Liver (tissue), 9 donors: ENCODE results near the gene MMP21. TPM values are rescaled to one million over a fixed set of nuclear protein-coding genes. Genes with fewer than 3 reads are reported as not detected.

Experiments
- DNase-seq: peaks from one replicate; pipeline ENCODE4 v3.0.0-alpha.2; 2017; ENCODE audit warnings: low spot score
- H3K27ac ChIP-seq, 2 donors: one replicate each; pipeline ENCODE4 v1.7.0; 2013; ENCODE audit warnings: inconsistent platforms in 2 of 2, low read length in 2 of 2, control low read depth in 1 of 2, low read depth in 1 of 2, mild to moderate bottlenecking in 1 of 2
- H3K27me3 ChIP-seq, 4 donors: one replicate each; pipeline versions ENCODE4 v1.6.1 to v1.7.0; 2013; ENCODE audit warnings: low read length in 3 of 4, inconsistent platforms in 1 of 4, mild to moderate bottlenecking in 1 of 4, moderate library complexity in 1 of 4; ENCODE audit not compliant: control insufficient read depth in 4 of 4, insufficient read depth in 4 of 4
- H3K36me3 ChIP-seq, 4 donors: one replicate each; pipeline versions ENCODE4 v1.6.1 to v1.7.0; 2013; ENCODE audit warnings: low read length in 3 of 4, mild to moderate bottlenecking in 3 of 4, low read depth in 1 of 4, moderate library complexity in 1 of 4; ENCODE audit not compliant: control insufficient read depth in 4 of 4, insufficient read depth in 3 of 4
- H3K4me1 ChIP-seq, 4 donors: one replicate each; pipeline versions ENCODE4 v1.6.1 to v1.7.0; 2013; ENCODE audit warnings: low read length in 3 of 4, mild to moderate bottlenecking in 3 of 4, moderate library complexity in 1 of 4; ENCODE audit not compliant: control insufficient read depth in 4 of 4, insufficient read depth in 4 of 4
- H3K4me3 ChIP-seq, 3 donors: one replicate each; pipeline versions ENCODE4 v1.6.1 to v1.7.0; 2013; ENCODE audit warnings: low read length in 3 of 3, control low read depth in 1 of 3, low read depth in 1 of 3, mild to moderate bottlenecking in 1 of 3
- H3K9ac ChIP-seq, 2 donors: one replicate each; pipeline ENCODE4 v1.7.0; 2013; ENCODE audit warnings: low read length in 2 of 2, mild to moderate bottlenecking in 2 of 2, moderate library complexity in 2 of 2, control low read depth in 1 of 2, low read depth in 1 of 2
- H3K9me3 ChIP-seq, 4 donors: one replicate each; pipeline versions ENCODE4 v1.6.1 to v1.7.0; 2013; ENCODE audit warnings: low read length in 3 of 4; ENCODE audit not compliant: control insufficient read depth in 4 of 4
- EGR1 ChIP-seq, 2 donors: IDR thresholded peaks; 2 replicates each; pipeline ENCODE4 v1.6.1; 2016 to 2018; ENCODE audit warnings: antibody characterized with exemption in 2 of 2, low read depth in 2 of 2
- FOXA1 ChIP-seq: IDR thresholded peaks from 2 replicates; pipeline ENCODE4 v1.6.1; 2016; ENCODE audit warnings: antibody characterized with exemption
- FOXA2 ChIP-seq: IDR thresholded peaks from 2 replicates; pipeline ENCODE4 v1.6.1; 2016; ENCODE audit warnings: antibody characterized with exemption
- GABPA ChIP-seq, 2 donors: IDR thresholded peaks in 1 of 2; conservative IDR thresholded peaks in 1 of 2; 2 replicates each; pipeline ENCODE4 v1.6.1; 2016; ENCODE audit warnings: antibody characterized with exemption in 2 of 2, mild to moderate bottlenecking in 1 of 2, moderate library complexity in 1 of 2
- HNF4A ChIP-seq, 2 donors: conservative IDR thresholded peaks; 2 replicates each; pipeline ENCODE4 v1.6.1; 2016; ENCODE audit warnings: antibody characterized with exemption in 2 of 2, mild to moderate bottlenecking in 2 of 2
- HNF4G ChIP-seq: IDR thresholded peaks from 2 replicates; pipeline ENCODE4 v1.6.1; 2016; ENCODE audit warnings: antibody characterized with exemption
- JUND ChIP-seq, 2 donors: IDR thresholded peaks; 2 replicates each; pipeline ENCODE4 v1.6.1; 2016; ENCODE audit warnings: antibody characterized with exemption in 2 of 2
- MAX ChIP-seq: IDR thresholded peaks from 2 replicates; pipeline ENCODE4 v1.6.1; 2016; ENCODE audit warnings: antibody characterized with exemption
- NR2F2 ChIP-seq: IDR thresholded peaks from 2 replicates; pipeline ENCODE4 v1.6.1; 2016; ENCODE audit warnings: antibody characterized with exemption
- RAD21 ChIP-seq, 2 donors: IDR thresholded peaks; 2 replicates each; pipeline ENCODE4 v1.6.1; 2016; ENCODE audit warnings: antibody characterized with exemption in 2 of 2, mild to moderate bottlenecking in 2 of 2
- RXRA ChIP-seq, 2 donors: IDR thresholded peaks; 2 replicates each; pipeline ENCODE4 v1.6.1; 2017 to 2018; ENCODE audit warnings: antibody characterized with exemption in 2 of 2, mild to moderate bottlenecking in 1 of 2
- SP1 ChIP-seq: IDR thresholded peaks from 2 replicates; pipeline ENCODE4 v1.6.1; 2018; ENCODE audit warnings: antibody characterized with exemption, mild to moderate bottlenecking
- TAF1 ChIP-seq: conservative IDR thresholded peaks from 2 replicates; pipeline ENCODE4 v1.6.1; 2016; ENCODE audit warnings: antibody characterized with exemption, mild to moderate bottlenecking
- YY1 ChIP-seq: IDR thresholded peaks from 2 replicates; pipeline ENCODE4 v1.6.1; 2016; ENCODE audit warnings: antibody characterized with exemption, mild to moderate bottlenecking
- ZBTB33 ChIP-seq: IDR thresholded peaks from 2 replicates; pipeline ENCODE4 v1.6.1; 2016; ENCODE audit warnings: antibody characterized with exemption
- WGBS: extraction: QIAGEN DNeasy Blood & Tissue Kit; methylation state at CpG from one replicate; pipeline ENCODE4 v1.1.7; 2013; 5-methylcytosine and 5-hydroxymethylcytosine counted together
- polyA plus RNA-seq, 2 donors: library from polyadenylated mRNA; stranded (reverse) in 1 of 2; unstranded in 1 of 2; fragments of 200-250 nt in 1 of 2; fragments of >200 nt in 1 of 2; fragmentation: Nextera tagmentation in 1 of 2; extraction: Ambion mirVana in 1 of 2; gene quantifications; one replicate each; pipeline versions ENCODE4 v1.2.1 to v1.2.3, GENCODE V29; 2013 to 2015
- total RNA-seq, 2 donors: library from RNA; depleted of rRNA; stranded (reverse); fragments of >200 nt; gene quantifications; one replicate each; pipeline ENCODE4 v1.2.3, GENCODE V29; 2014
- TF ChIP-seq, protein P1 (sequence below): fragments of 150-350 bp; IDR thresholded peaks from 2 replicates; pipeline ENCODE4 v1.5.1; 2017; ENCODE audit warnings: improper control_type of control experiment, low read depth, low read length; ENCODE audit not compliant: missing input control
- TF ChIP-seq, protein P2 (sequence below): IDR thresholded peaks from 2 replicates; pipeline ENCODE4 v1.6.1; 2016; ENCODE audit warnings: antibody characterized with exemption
- TF ChIP-seq, protein P3 (sequence below): IDR thresholded peaks from 2 replicates; pipeline ENCODE4 v1.6.1; 2016; ENCODE audit warnings: antibody characterized with exemption, mild to moderate bottlenecking
- donor health status: healthy.
- donor health status: healthy.
- donor health status: healthy.
- donor health status: healthy.
- donor health status: healthy.

MMP21 gene
- total and polyA plus RNA-seq, 4 donors: 0.03 to 0.37 (median 0.17) TPM; not detected in 1

DNA sequence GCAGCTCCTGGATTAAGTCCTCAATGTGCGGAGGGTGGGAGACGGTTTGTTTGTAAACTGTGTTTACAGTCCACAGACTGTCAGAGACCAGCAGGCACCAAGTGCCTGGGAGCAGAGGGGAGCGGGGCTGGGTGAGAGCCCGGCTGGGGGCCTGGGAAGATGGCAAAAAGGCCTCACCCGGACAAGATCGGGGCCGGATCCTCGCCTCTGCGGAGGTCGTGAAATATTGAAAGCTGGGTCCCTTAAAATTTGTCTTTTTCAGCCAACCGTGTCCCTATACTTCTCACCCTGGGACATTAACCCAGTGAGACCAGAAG is 2.8 kb downstream of the MMP21 start:
- Histone ChIP-seq H3K9me3 (no peaks in the 10 kb centered on the region), H3K27me3 (no peaks in the 10 kb centered on the region), H3K36me3 (no peaks in the 10 kb centered on the region), H3K9ac (no peak overlapping the region), H3K4me3 (no peak overlapping the region), H3K4me1 (no peaks in the 10 kb centered on the region), H3K27ac (no peak overlapping the region)
- TF ChIP-seq SP1 (no peak), FOXA1 (no peak), HNF4G (no peak), NR2F2 (no peak), JUND (IDR thresholded peaks at IDR 0.05) (no peak), HNF4A (conservative IDR thresholded peaks at IDR 0.05) (no peak), RXRA (IDR thresholded peaks at IDR 0.05) (no peak), MAX (no peak), ZBTB33 (no peak), EGR1 (IDR thresholded peaks at IDR 0.05; ENCODE audit: low read depth in 2 of 2) (no peak), YY1 (no peak), RAD21 (IDR thresholded peaks at IDR 0.05) (no peak), GABPA (IDR thresholded peaks at IDR 0.05 in 1 of 2, conservative IDR thresholded peaks at IDR 0.05 in 1 of 2) (no peak), TAF1 (no peak), FOXA2 (no peak)
- TF ChIP-seq, protein P1, sequence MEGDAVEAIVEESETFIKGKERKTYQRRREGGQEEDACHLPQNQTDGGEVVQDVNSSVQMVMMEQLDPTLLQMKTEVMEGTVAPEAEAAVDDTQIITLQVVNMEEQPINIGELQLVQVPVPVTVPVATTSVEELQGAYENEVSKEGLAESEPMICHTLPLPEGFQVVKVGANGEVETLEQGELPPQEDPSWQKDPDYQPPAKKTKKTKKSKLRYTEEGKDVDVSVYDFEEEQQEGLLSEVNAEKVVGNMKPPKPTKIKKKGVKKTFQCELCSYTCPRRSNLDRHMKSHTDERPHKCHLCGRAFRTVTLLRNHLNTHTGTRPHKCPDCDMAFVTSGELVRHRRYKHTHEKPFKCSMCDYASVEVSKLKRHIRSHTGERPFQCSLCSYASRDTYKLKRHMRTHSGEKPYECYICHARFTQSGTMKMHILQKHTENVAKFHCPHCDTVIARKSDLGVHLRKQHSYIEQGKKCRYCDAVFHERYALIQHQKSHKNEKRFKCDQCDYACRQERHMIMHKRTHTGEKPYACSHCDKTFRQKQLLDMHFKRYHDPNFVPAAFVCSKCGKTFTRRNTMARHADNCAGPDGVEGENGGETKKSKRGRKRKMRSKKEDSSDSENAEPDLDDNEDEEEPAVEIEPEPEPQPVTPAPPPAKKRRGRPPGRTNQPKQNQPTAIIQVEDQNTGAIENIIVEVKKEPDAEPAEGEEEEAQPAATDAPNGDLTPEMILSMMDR: no peak
- TF ChIP-seq, protein P2, sequence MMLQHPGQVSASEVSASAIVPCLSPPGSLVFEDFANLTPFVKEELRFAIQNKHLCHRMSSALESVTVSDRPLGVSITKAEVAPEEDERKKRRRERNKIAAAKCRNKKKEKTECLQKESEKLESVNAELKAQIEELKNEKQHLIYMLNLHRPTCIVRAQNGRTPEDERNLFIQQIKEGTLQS: no peak
- TF ChIP-seq, protein P3, sequence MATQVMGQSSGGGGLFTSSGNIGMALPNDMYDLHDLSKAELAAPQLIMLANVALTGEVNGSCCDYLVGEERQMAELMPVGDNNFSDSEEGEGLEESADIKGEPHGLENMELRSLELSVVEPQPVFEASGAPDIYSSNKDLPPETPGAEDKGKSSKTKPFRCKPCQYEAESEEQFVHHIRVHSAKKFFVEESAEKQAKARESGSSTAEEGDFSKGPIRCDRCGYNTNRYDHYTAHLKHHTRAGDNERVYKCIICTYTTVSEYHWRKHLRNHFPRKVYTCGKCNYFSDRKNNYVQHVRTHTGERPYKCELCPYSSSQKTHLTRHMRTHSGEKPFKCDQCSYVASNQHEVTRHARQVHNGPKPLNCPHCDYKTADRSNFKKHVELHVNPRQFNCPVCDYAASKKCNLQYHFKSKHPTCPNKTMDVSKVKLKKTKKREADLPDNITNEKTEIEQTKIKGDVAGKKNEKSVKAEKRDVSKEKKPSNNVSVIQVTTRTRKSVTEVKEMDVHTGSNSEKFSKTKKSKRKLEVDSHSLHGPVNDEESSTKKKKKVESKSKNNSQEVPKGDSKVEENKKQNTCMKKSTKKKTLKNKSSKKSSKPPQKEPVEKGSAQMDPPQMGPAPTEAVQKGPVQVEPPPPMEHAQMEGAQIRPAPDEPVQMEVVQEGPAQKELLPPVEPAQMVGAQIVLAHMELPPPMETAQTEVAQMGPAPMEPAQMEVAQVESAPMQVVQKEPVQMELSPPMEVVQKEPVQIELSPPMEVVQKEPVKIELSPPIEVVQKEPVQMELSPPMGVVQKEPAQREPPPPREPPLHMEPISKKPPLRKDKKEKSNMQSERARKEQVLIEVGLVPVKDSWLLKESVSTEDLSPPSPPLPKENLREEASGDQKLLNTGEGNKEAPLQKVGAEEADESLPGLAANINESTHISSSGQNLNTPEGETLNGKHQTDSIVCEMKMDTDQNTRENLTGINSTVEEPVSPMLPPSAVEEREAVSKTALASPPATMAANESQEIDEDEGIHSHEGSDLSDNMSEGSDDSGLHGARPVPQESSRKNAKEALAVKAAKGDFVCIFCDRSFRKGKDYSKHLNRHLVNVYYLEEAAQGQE: no peak
- no peak for DNase-seq
- 78% methylated on average over 11 of the region's 11 CpGs for WGBS
